Vagina (tissue), 2 donors: Measurements from ENCODE around the gene AGAP3.

ENCODE experiments used
- POLR2A ChIP-seq, 2 donors: fragments of 450-650 bp; IDR thresholded peaks; one replicate each; pipeline ENCODE4 v1.6.1; 2017; ENCODE audit warnings: antibody characterized with exemption in 2 of 2, mild to moderate bottlenecking in 2 of 2, moderate library complexity in 2 of 2
- POLR2AphosphoS5 ChIP-seq, 2 donors: sonication (generic); formaldehyde crosslinking; IDR thresholded peaks; one replicate each; pipeline ENCODE4 v1.9.0; 2017; ENCODE audit warnings: antibody characterized with exemption in 2 of 2, mild to moderate bottlenecking in 2 of 2, low read depth in 1 of 2; ENCODE audit not compliant: insufficient read depth in 1 of 2

DNA sequence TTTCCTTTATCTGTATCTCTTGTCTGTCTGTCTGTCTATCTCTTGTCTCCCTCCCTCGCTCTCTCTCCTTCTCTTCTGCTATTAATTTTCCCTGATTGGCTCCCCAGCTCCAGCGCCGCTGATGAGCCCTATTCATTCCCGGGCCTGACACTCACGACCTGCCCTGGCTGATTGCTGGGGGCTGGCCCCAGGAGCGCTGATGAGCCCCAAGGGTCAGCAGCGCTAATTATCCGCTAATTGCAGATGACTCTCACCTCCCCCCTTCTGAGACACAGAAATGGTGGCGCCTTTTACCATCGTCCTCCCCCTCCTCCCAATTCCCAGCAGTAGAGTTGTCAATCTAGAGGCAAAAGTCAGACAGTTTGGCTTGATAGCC is 82.5 kb downstream of the AGAP3 start:
- TF ChIP-seq POLR2A (IDR thresholded peaks at IDR 0.05) (no peak), POLR2AphosphoS5 (IDR thresholded peaks at IDR 0.05; ENCODE audit: insufficient read depth in 1 of 2, low read depth in 1 of 2) (no peak)
